ENCODE measurements around the gene PEX11G. TPM values are rescaled to one million over a fixed set of nuclear protein-coding genes. Genes with fewer than 3 reads are reported as not detected.
"Not testable (repeated sequence)": the region's sequence is repeated elsewhere in the genome, so short reads cannot be mapped to it uniquely, and the experiment has no call there.

PEX11G gene
- total RNA-seq, 1 donor from 2014 or later, result 0.57 TPM

DNA sequence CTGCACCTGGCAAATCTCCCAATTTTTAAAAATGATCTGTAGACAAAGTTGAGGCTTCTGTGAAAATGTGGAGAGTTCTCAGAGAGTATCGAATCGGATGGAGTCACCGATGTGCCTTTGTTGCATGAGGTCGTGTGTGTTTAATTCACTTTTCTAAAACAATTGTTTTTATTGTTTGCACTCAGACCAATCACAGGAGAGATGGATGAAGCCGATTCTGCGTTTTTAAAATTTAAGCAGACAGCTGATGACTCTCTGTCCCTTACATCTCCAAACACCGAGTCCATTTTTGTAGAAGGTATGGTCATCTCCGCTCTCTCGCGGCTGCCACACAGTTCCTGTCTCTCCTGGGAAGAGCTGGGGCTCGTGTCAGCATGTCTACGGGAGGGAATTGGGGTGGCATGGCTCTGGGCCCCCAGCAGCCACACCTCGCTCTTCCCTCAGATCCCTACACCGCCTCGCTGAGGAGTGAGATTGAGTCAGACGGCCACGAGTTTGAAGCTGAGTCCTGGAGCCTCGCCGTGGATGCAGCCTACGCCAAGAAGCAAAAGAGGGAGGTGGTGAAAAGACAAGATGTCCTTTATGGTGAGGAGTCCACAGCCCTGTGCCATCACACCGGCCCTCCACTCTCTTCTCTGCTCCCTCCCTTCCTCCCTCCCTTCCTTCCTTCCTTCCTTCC lies 47.2 kb downstream of the PEX11G start:
- intact Hi-C loops (cut with micrococcal nuclease), result no loop called here

- intact Hi-C loops (cut with micrococcal nuclease), result no loop called here
Measured at GRCh38 chr19:7440188-7440975, 48.5 kb downstream of the PEX11G start.

DNA sequence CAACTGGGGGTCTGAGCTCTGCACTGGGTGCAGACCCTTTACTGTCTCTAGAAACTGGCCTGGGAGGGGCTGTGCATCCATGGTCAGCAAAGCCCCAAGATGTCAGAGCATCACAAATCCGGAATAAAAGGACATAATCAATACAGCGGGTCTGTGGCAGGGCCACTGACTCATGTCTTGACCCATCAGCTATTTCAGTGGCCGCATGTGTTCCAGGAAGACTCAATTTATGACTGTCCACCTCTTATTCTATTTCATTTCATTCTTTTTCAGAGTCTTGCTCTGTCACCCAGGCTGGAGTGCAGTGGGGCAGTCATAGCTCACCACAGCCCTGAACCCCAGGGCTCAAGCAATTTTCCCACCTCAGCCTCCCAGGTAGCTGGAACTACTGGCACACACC lies 53.2 kb downstream of the PEX11G start:
- intact Hi-C loops (cut with micrococcal nuclease), result no loop called here

DNA sequence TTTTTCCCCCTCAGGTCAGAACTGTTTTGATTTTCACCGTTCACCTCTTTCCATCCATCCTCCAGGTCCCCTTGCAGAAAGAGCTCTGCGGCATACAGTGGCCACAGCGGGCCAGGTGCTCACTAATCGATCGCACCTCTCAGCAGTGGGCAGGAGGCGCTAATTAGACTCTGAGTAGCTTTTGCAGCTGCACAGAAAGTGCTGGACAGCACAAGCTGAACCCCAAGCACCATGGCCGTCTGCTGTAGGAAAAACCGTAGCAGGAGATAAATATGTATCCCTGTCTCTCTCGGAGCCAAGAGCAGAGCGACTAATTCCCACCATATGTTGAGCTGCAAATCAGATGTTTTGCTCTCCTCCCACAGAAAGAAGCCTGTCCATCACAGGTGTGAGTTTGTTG lies 54.4 kb downstream of the PEX11G start:
- intact Hi-C loops (cut with micrococcal nuclease), result no loop called here

GRCh38 chr19:7433456-7433855 lies 55.4 kb downstream of the PEX11G start:
- intact Hi-C loops (cut with micrococcal nuclease), result not testable (repeated sequence)

DNA sequence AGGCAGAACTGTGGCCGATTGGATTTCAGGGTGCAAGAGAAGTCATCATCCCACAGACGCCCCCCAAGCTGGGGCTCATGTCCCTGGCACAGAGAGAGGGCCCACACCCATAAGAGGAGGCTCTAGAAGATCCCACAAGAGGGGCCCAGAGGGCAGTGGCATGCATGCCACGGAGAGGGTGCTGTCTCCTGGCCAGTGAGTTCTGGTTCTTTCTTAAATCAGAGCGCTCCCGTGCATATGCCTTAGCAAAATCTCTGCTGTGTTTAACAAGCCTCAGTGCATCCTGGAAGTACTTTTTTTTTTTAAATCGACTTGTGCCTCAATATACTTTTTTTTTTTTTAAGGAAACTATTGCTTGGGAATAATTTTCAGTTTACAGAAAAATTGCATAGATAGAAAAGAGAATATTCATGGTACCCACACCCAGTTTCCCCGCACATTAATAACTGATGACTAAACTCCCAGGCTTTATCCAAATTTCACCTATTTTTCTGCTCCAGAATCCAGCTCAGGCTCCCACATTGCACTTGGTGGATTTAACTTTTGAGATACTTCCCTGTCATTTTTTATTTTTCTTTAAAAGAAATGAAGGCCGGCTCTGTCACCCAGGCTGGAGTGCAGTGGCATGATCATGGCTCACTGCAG lies 59.1 kb downstream of the PEX11G start:
- intact Hi-C loops (cut with micrococcal nuclease), result no loop called here

DNA sequence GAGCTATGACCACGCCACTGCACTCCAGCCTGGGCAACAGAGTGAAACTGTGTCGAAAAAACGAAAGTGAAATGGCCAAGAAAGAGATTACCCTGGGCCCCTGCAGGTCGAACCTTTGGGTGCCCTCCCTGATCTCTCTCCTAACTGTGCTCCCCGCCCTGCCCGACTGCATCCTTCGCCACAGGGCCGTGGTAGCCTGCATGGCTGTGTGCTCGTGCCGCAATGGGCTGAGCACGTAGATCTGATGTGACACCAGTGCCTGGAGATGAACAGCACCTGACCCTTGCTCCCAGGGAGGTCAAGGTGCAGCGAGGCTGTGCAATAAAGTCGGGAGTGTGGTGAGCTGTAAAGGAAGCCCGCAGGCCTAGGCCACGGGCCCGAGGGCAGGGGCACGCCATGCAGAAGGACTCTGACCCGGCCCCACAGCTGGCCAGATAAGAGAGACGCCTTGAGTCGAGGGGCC lies 60.2 kb downstream of the PEX11G start:
- intact Hi-C loops (cut with micrococcal nuclease), result no loop called here

GRCh38 chr19:7427944-7428343 lies 60.9 kb downstream of the PEX11G start:
- intact Hi-C loops (cut with micrococcal nuclease), result no loop called here

DNA sequence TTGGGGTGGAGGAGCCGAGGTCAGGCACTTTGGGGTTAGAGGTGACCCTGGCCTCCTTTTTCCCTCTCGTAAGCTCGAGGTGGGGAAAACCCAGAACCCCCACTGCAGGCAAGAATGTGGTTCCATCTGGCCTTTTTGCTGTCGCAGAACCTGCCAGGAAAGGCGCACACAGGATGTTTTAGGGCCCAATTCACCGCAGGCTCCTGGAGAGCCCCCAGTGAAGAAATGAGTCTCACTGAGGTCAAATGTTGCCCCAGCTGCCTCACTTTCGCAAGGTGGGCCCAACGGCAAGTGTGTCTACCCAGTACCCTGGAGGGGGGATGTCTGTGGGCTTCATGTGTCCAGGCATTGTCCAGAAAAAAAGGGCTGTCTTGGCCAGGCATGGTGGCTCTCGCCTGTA lies 61.8 kb downstream of the PEX11G start:
- intact Hi-C loops (cut with micrococcal nuclease), result no loop called here

Other genes starting within 250 kb of the PEX11G start
- gene INSR, start 194.6 kb downstream of the PEX11G start, total RNA-seq, result 1.1 and 1.3 TPM in 2 replicates
- 44.9 and 45.8 TPM in 2 replicates for gene ARHGEF18, start 140.1 kb downstream of the PEX11G start, total RNA-seq
- 5.2 and 5.3 TPM in 2 replicates for gene ZNF358, start 27.1 kb upstream of the PEX11G start, total RNA-seq
- 10.7 and 13.2 TPM in 2 replicates for gene MCOLN1, start 33.6 kb upstream of the PEX11G start, total RNA-seq
- gene PNPLA6, start 46.7 kb upstream of the PEX11G start, total RNA-seq, result 115 and 116 TPM in 2 replicates
- 0.11 and 0.16 TPM in 2 replicates for gene CAMSAP3, start 106.8 kb upstream of the PEX11G start, total RNA-seq
- gene XAB2, start 140.5 kb upstream of the PEX11G start, total RNA-seq, result 39.0 and 39.7 TPM in 2 replicates
- 129 and 134 TPM in 2 replicates for gene PET100, start 140.8 kb upstream of the PEX11G start, total RNA-seq
- gene PCP2, start 144.7 kb upstream of the PEX11G start, total RNA-seq, result 0.82 and 2.0 TPM in 2 replicates
- gene STXBP2, start 148.1 kb upstream of the PEX11G start, total RNA-seq, result 124 and 129 TPM in 2 replicates
- gene RETN, start 180.0 kb upstream of the PEX11G start, total RNA-seq, result 0.55 TPM in 1 of 2 replicates, not detected in the other
- gene MCEMP1, start 188.1 kb upstream of the PEX11G start, total RNA-seq, result not detected in 2 replicates
- gene TRAPPC5, start 191.8 kb upstream of the PEX11G start, total RNA-seq, result 65.6 and 76.9 TPM in 2 replicates
- 0.25 TPM in 1 of 2 replicates, not detected in the other for gene FCER2, start 213.1 kb upstream of the PEX11G start, total RNA-seq
- gene CLEC4G, start 243.1 kb upstream of the PEX11G start, total RNA-seq, result not detected in 2 replicates